CD8-positive, alpha-beta memory T cell (primary cell): ENCODE results near the gene BCL11A. TPM values are rescaled to one million over a fixed set of nuclear protein-coding genes. Genes with fewer than 3 reads are reported as not detected.
A peak's percentile ranks its signal among the peaks of the same experiment; 100 is the strongest.

Source experiments
- CTCF ChIA-PET: fragments of 350-600 bp; sonication (Branson Sonifier 250); formaldehyde crosslinking; loops from one replicate; lab custom pipeline; 2021; ENCODE audit warnings: antibody characterized with exemption; lab: Charles Lee
- POLR2A ChIA-PET: fragments of 350-600 bp; sonication (Branson Sonifier 250); formaldehyde crosslinking; loops from one replicate; lab custom pipeline; 2021; ENCODE audit warnings: antibody characterized with exemption; lab: Charles Lee
- DNase-seq, 5 donors: peaks; one replicate each; pipeline versions ENCODE4 v3.0.0 to v3.0.0-alpha.2; 2020 to 2022; ENCODE audit warnings: mixed read lengths in 1 of 5
- H3K27ac ChIP-seq: one replicate; pipeline ENCODE4 v1.7.0; 2013; ENCODE audit warnings: low read depth, mild to moderate bottlenecking, low read length, moderate library complexity
- H3K27me3 ChIP-seq: 2 replicates; pipeline ENCODE4 v1.7.0; 2013; ENCODE audit warnings: low read length, mild to moderate bottlenecking; ENCODE audit not compliant: insufficient read depth, poor library complexity, severe bottlenecking
- H3K36me3 ChIP-seq: 2 replicates; pipeline ENCODE4 v1.7.0; 2013; ENCODE audit warnings: mild to moderate bottlenecking, low read length, moderate library complexity; ENCODE audit not compliant: insufficient read depth
- H3K4me1 ChIP-seq: 2 replicates; pipeline ENCODE4 v1.7.0; 2013; ENCODE audit warnings: mild to moderate bottlenecking, low read length, moderate library complexity; ENCODE audit not compliant: insufficient read depth
- H3K4me3 ChIP-seq: 2 replicates; pipeline ENCODE4 v1.7.0; 2013; ENCODE audit warnings: mild to moderate bottlenecking, low read length
- H3K9me3 ChIP-seq: 2 replicates; pipeline ENCODE4 v1.7.0; 2013; ENCODE audit warnings: mild to moderate bottlenecking, low read length
- H3K27ac Mint-ChIP-seq, 8 donors: one replicate each; pipeline ENCODE4 v1.8.0; 2020 to 2021; ENCODE audit warnings: mixed read lengths in 8 of 8, mild to moderate bottlenecking in 6 of 8, inconsistent platforms in 3 of 8, moderate library complexity in 3 of 8
- H3K27me3 Mint-ChIP-seq, 2 donors: one replicate each; pipeline ENCODE4 v1.8.0; 2020 to 2021; ENCODE audit warnings: mixed read lengths in 2 of 2, mild to moderate bottlenecking in 1 of 2, moderate library complexity in 1 of 2
- H3K36me3 Mint-ChIP-seq, 3 donors: one replicate each; pipeline ENCODE4 v1.8.0; 2020 to 2021; ENCODE audit warnings: mixed read lengths in 3 of 3, inconsistent platforms in 1 of 3, mild to moderate bottlenecking in 1 of 3
- H3K4me1 Mint-ChIP-seq, 3 donors: one replicate each; pipeline ENCODE4 v1.8.0; 2020 to 2021; ENCODE audit warnings: mixed read lengths in 3 of 3, inconsistent platforms in 1 of 3, mild to moderate bottlenecking in 1 of 3
- H3K4me3 Mint-ChIP-seq, 7 donors: one replicate each; pipeline ENCODE4 v1.8.0; 2020 to 2021; ENCODE audit warnings: mixed read lengths in 7 of 7, mild to moderate bottlenecking in 6 of 7, moderate library complexity in 4 of 7, inconsistent platforms in 2 of 7
- H3K9me3 Mint-ChIP-seq, 5 donors: one replicate each; pipeline ENCODE4 v1.8.0; 2020 to 2022; ENCODE audit warnings: mixed read lengths in 5 of 5, mild to moderate bottlenecking in 3 of 5, moderate library complexity in 2 of 5, inconsistent platforms in 1 of 5
- polyA plus RNA-seq: library from polyadenylated mRNA; unstranded; fragments of 300-500 nt; fragmentation: Illumina TruSeq; gene quantifications from one replicate; pipeline ENCODE4 v1.2.3, GENCODE V29; 2021
- total RNA-seq, 2 experiments: library from RNA; stranded (reverse); gene quantifications; one replicate each; pipeline ENCODE4 v1.2.3, GENCODE V29; 2021

The BCL11A gene
- total RNA-seq (under 1 TPM; 0.07 to 0.15 TPM), polyA plus RNA-seq (not detected)

DNA sequence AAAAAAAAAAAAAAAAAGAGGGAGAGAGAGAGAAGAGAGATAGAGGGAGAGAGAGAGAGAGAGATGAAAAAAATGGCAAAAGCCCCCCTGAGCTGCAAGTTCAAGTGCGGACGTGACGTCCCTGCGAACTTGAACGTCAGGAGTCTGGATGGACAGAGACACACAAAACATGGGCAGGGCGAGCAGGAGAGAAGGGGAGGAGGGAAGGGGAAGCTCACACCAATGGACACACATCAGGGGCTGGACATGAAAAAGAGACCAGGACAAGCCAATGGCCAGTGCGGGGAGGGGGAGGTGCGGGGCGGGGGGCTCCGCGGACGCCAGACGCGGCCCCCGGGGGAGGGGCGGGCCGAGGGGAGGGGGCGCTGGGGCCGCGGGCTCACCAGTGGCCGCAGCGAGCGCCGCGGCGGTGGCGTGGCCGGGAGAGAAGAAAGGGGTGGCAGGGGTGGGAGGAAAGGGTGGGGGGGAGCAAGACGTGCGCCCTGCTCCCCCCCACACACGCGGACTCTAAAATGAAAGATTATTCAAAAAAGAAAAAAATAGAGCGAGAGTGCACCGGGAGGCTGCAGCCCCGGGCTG, at the start of gene BCL11A:
Gene BCL11A (minus strand): TSS at position 160 of the 579 bp plus-strand sequence. CDS start 384 bp downstream, outside the sequence.
- peaks cover 46 to 69% of the 10 kb centered on the region in 2 donors for H3K27me3 Mint-ChIP-seq
- H3K27ac Mint-ChIP-seq: peak within 1 kb of the TSS in 5 of 8 donors; percentile 35 to 85 (median 72)
- DNase-seq: peak in 1 of 5 donors; percentile 6
- H3K9me3 Mint-ChIP-seq: peaks cover 0 to 7% (median 0%) of the 10 kb centered on the region in 5 donors
- ChIA-PET POLR2A (no interaction called here), CTCF (no interaction called here)
- Histone ChIP-seq H3K27me3 (peaks cover 62% of the 10 kb centered on the region), H3K9me3 (no peaks in the 10 kb centered on the region), H3K36me3 (no peaks in the 10 kb centered on the region), H3K4me3 (peak within 1 kb of the TSS; percentile 76), H3K4me1 (peaks cover 41% of the 10 kb centered on the region), H3K27ac (no peak within 1 kb of the TSS)
- peak within 1 kb of the TSS; percentile 81 to 93 (median 88) for H3K4me3 Mint-ChIP-seq
- peaks cover 47 to 75% (median 50%) of the 10 kb centered on the region in 3 donors for H3K4me1 Mint-ChIP-seq
- peaks cover 0 to 2% (median 0%) of the 10 kb centered on the region in 3 donors for H3K36me3 Mint-ChIP-seq

DNA sequence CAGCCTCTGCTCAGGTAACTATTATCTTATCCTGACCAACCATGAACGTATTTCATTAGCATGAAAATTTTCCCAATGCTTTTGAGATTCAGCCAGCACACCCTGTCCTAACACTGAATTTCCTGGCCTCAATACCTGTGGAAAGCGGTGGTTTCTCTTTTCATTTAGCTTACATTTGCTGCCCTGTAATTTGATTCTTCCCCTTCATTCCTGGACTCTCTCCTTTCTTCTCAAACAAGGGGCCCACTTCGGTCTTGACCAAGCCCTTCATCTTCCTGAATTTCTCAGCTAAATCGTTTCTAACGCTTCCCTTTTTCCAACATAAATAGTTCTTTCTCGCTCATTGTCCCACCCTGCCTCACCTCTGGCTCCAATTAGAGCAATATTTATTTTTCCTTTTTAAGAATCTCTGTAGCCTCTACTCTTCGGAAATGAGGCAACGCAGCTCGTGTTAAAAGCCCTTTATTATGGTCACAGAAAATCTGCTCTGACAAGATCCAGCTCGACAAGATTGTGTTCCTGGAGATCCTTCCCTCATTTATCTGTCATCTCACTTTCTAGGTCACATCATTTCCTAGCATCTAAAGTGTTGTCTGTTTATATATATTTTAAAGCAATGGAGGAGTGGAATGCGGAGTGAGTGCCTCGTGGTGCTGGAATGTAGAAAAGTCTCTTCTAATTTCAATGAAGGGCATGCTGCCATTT, 49.5 kb upstream of the BCL11A start:
- Histone ChIP-seq H3K4me3 (no peak overlapping the region), H3K27ac (no peak overlapping the region), H3K36me3 (no peaks in the 10 kb centered on the region), H3K4me1 (no peaks in the 10 kb centered on the region), H3K27me3 (no peaks in the 10 kb centered on the region), H3K9me3 (no peaks in the 10 kb centered on the region)
- no peaks in the 10 kb centered on the region for H3K4me1 Mint-ChIP-seq
- H3K27me3 Mint-ChIP-seq: peaks cover 8 to 42% of the 10 kb centered on the region in 2 donors
- no peak overlapping the region for H3K4me3 Mint-ChIP-seq
- no peak overlapping the region for H3K27ac Mint-ChIP-seq
- POLR2A ChIA-PET: no interaction called here
- H3K36me3 Mint-ChIP-seq: peaks cover 0 to 3% (median 0%) of the 10 kb centered on the region in 3 donors
- CTCF ChIA-PET: no interaction called here
- no peak for DNase-seq
- H3K9me3 Mint-ChIP-seq: peaks cover 0 to 8% (median 4%) of the 10 kb centered on the region in 5 donors

DNA sequence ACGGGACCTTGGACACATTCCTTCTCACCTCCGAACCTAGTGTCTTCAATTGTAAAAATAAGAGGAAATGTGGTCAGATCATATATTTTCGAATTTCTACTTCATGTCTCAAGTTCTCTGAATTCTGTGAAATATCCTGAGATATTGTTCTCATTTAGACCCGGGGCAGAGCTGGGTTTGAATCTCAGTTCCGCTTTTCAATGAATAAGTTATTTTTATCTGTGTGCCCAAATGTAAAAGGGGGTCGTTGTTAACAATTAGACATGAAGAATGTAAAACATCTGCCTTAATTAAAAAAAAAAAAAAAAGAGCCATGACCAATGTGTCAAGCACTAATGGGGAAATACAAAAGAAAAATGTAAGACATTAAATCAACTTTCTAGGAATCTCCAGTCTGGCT, 48.9 kb upstream of the BCL11A start:
- DNase-seq: no peak
- Mint-ChIP-seq H3K4me1 (no peaks in the 10 kb centered on the region), H3K36me3 (peaks cover 0 to 3% (median 0%) of the 10 kb centered on the region in 3 donors), H3K27ac (no peak overlapping the region), H3K27me3 (peaks cover 9 to 46% of the 10 kb centered on the region in 2 donors), H3K4me3 (no peak overlapping the region), H3K9me3 (peaks cover 0 to 8% (median 4%) of the 10 kb centered on the region in 5 donors)
- Histone ChIP-seq H3K4me3 (no peak overlapping the region), H3K4me1 (no peaks in the 10 kb centered on the region), H3K9me3 (no peaks in the 10 kb centered on the region), H3K27ac (no peak overlapping the region), H3K27me3 (no peaks in the 10 kb centered on the region), H3K36me3 (no peaks in the 10 kb centered on the region)
- CTCF ChIA-PET: no interaction called here
- POLR2A ChIA-PET: no interaction called here

DNA sequence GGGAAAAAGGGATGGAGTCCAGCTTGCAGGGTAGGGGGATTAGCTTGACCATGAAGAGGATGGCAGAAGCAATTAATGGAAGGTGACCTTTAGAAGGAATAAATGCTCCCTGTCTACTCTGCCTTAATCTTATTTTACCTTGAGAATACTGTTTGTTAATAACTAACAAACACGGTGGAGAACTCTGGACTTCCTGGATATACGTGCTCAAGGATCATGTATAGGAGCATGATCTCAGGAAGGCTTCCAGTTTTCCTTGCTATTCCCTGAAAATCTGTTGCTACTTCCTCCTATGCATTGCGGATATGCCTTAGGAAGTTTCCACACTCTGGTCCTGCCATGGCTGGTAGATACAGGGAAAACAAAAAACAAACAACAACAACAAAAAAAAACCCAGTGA, 44.8 kb upstream of the BCL11A start:
- Histone ChIP-seq H3K9me3 (no peaks in the 10 kb centered on the region), H3K4me1 (no peaks in the 10 kb centered on the region), H3K36me3 (no peaks in the 10 kb centered on the region), H3K27me3 (no peaks in the 10 kb centered on the region), H3K4me3 (no peak overlapping the region), H3K27ac (no peak overlapping the region)
- ChIA-PET CTCF (interaction anchor here (1.8 kb wide), 1 partner anchor 17 kb away, joined by 7 read pairs; no protein-coding TSS in a partner anchor), POLR2A (no interaction called here)
- no peak for DNase-seq
- no peaks in the 10 kb centered on the region for H3K4me1 Mint-ChIP-seq
- no peak overlapping the region for H3K4me3 Mint-ChIP-seq
- H3K27me3 Mint-ChIP-seq: peaks cover 5 to 41% of the 10 kb centered on the region in 2 donors
- peaks cover 0 to 3% (median 0%) of the 10 kb centered on the region in 3 donors for H3K36me3 Mint-ChIP-seq
- no peak overlapping the region for H3K27ac Mint-ChIP-seq
- peaks cover 0 to 8% (median 5%) of the 10 kb centered on the region in 5 donors for H3K9me3 Mint-ChIP-seq

DNA sequence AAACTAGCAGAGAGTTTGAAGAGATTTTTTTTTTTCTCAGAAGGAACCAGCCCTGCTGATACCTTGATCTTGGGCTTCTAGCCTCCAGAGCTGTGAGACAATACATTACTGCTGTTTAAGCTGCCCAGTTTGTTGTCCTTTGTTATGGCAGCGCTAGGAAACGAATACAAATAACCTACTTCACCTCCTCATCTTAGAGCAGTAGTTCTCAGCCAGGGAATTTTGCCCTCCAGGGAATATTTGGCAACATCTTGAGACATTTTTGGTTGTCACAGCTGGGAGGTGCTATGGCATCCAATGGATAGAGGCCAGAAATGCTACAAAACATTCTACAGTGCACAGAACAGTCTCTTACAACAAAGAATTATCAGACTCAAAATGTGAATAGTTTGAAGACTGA, 43.9 kb upstream of the BCL11A start:
- H3K4me3 Mint-ChIP-seq: no peak overlapping the region
- Histone ChIP-seq H3K36me3 (no peaks in the 10 kb centered on the region), H3K27me3 (no peaks in the 10 kb centered on the region), H3K4me3 (no peak overlapping the region), H3K9me3 (no peaks in the 10 kb centered on the region), H3K27ac (no peak overlapping the region), H3K4me1 (no peaks in the 10 kb centered on the region)
- peaks cover 5 to 38% of the 10 kb centered on the region in 2 donors for H3K27me3 Mint-ChIP-seq
- CTCF ChIA-PET: no interaction called here
- POLR2A ChIA-PET: no interaction called here
- peaks cover 5 to 11% (median 8%) of the 10 kb centered on the region in 5 donors for H3K9me3 Mint-ChIP-seq
- DNase-seq: no peak
- no peaks in the 10 kb centered on the region for H3K4me1 Mint-ChIP-seq
- no peak overlapping the region for H3K27ac Mint-ChIP-seq
- H3K36me3 Mint-ChIP-seq: peaks cover 0 to 3% (median 0%) of the 10 kb centered on the region in 3 donors

DNA sequence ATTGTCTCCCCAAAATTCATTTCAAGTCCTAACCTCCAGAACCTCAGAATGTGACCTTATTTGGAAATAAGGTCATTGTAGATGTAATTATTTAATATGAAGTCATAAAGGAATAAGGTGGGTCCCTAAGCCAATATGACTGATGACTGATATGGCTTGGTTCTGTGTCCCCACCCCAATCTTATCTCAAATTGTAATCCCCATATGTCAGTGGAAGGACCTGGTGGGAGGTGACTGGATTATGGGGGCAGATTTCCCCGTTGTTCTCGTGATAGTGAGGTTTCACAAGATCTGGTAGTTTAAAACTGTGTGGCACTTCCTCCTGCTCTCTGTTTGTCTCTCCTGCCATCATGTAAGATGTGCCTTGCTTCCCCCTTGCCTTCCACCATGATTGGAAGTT, 43.0 kb upstream of the BCL11A start:
- Histone ChIP-seq H3K9me3 (no peaks in the 10 kb centered on the region), H3K4me3 (no peak overlapping the region), H3K27ac (no peak overlapping the region), H3K36me3 (no peaks in the 10 kb centered on the region), H3K27me3 (no peaks in the 10 kb centered on the region), H3K4me1 (no peaks in the 10 kb centered on the region)
- Mint-ChIP-seq H3K4me1 (no peaks in the 10 kb centered on the region), H3K9me3 (peaks cover 4 to 14% (median 9%) of the 10 kb centered on the region in 5 donors), H3K27ac (no peak overlapping the region), H3K36me3 (no peaks in the 10 kb centered on the region), H3K4me3 (no peak overlapping the region), H3K27me3 (peaks cover 9 to 38% of the 10 kb centered on the region in 2 donors)
- ChIA-PET POLR2A (no interaction called here), CTCF (no interaction called here)
- DNase-seq: no peak

DNA sequence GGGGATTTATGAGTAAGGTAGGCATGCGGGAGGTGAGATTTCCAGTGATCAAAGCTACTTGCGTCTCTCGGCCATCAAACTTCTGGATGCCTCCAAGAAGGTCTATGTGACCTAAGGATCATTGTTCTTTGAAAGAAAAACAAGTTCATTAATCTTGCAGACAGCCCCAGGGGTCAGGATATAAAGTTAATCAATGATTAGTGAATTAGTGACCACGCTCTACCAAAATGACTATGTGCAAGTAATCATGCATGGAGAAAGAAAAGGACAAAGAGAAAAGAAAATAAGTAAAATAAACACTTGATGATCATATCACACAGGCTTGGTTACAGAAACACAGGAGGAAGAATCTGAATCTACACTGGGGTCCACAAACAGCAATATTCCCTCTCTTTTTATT, 42.5 kb upstream of the BCL11A start:
- no peaks in the 10 kb centered on the region for H3K9me3 ChIP-seq
- ChIA-PET CTCF (no interaction called here), POLR2A (no interaction called here)
- Mint-ChIP-seq H3K9me3 (peaks cover 4 to 16% (median 9%) of the 10 kb centered on the region in 5 donors), H3K4me3 (no peak overlapping the region), H3K27ac (no peak overlapping the region), H3K36me3 (no peaks in the 10 kb centered on the region), H3K4me1 (no peaks in the 10 kb centered on the region), H3K27me3 (peaks cover 10 to 43% of the 10 kb centered on the region in 2 donors)
- no peaks in the 10 kb centered on the region for H3K4me1 ChIP-seq
- H3K27me3 ChIP-seq: no peaks in the 10 kb centered on the region
- H3K4me3 ChIP-seq: no peak overlapping the region
- no peak overlapping the region for H3K27ac ChIP-seq
- DNase-seq: no peak
- H3K36me3 ChIP-seq: no peaks in the 10 kb centered on the region

DNA sequence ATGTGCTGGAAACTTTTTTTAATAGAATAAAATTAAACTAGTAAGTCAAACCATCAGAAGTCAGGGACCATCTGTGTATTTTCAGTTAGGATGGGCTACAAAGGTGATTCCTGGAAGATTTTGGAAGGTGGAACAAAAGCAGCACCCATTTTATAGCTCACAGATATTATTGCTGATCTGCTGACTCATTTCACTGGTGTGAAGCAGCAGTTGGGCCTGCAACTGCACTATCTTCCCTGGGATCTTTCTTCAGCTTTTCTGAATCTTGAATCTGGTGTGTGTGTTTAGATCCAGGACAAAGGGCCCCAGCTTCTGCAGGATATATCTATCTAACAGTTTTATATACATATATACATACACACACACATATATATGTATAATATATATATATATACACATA, 35.6 kb upstream of the BCL11A start:
- no peak for DNase-seq
- Histone ChIP-seq H3K4me1 (no peaks in the 10 kb centered on the region), H3K27me3 (no peaks in the 10 kb centered on the region), H3K4me3 (no peak overlapping the region), H3K9me3 (no peaks in the 10 kb centered on the region), H3K36me3 (no peaks in the 10 kb centered on the region), H3K27ac (no peak overlapping the region)
- peaks cover 4 to 15% (median 9%) of the 10 kb centered on the region in 5 donors for H3K9me3 Mint-ChIP-seq
- H3K36me3 Mint-ChIP-seq: no peaks in the 10 kb centered on the region
- no peak overlapping the region for H3K27ac Mint-ChIP-seq
- CTCF ChIA-PET: no interaction called here
- POLR2A ChIA-PET: no interaction called here
- H3K4me3 Mint-ChIP-seq: no peak overlapping the region
- H3K27me3 Mint-ChIP-seq: peaks cover 9 to 52% of the 10 kb centered on the region in 2 donors
- H3K4me1 Mint-ChIP-seq: no peaks in the 10 kb centered on the region
